NCI-H1694 (cell line): Measurements from ENCODE around the gene PLXNC1.

Experiments used
- DNase-seq: peaks from one replicate; lab custom pipeline; 2025; lab: John Stamatoyannopoulos, UW

Gene PLXNC1

GRCh38 chr12:94265539-94265938 is 117.2 kb downstream of the PLXNC1 start:
- DNase-seq, result no peak

GRCh38 chr12:94265966-94266745 is 117.8 kb downstream of the PLXNC1 start:
- no peak for DNase-seq

- no peak for DNase-seq
Observed at GRCh38 chr12:94266796-94267536, 118.6 kb downstream of the PLXNC1 start.

GRCh38 chr12:94267537-94267872 is 119.1 kb downstream of the PLXNC1 start:
- DNase-seq, result no peak

- DNase-seq, result no peak
Observed at GRCh38 chr12:94267921-94268471, 119.6 kb downstream of the PLXNC1 start.

GRCh38 chr12:94269316-94269999 is 121.1 kb downstream of the PLXNC1 start:
- DNase-seq, result no peak

- no peak for DNase-seq
Observed at GRCh38 chr12:94271351-94271750, 123.0 kb downstream of the PLXNC1 start.

- DNase-seq, result no peak
Observed at GRCh38 chr12:94272280-94272679, 123.9 kb downstream of the PLXNC1 start.

- DNase-seq, result no peak
Observed at GRCh38 chr12:94273272-94273671, 124.9 kb downstream of the PLXNC1 start.

GRCh38 chr12:94276725-94277124 is 128.3 kb downstream of the PLXNC1 start:
- no peak for DNase-seq

- no peak for DNase-seq
Observed at GRCh38 chr12:94277426-94278000, 129.1 kb downstream of the PLXNC1 start.

- DNase-seq, result no peak
Observed at GRCh38 chr12:94280063-94280462, 131.7 kb downstream of the PLXNC1 start.

- DNase-seq, result no peak
Observed at GRCh38 chr12:94282675-94283074, 134.3 kb downstream of the PLXNC1 start.

GRCh38 chr12:94284046-94284445 is 135.7 kb downstream of the PLXNC1 start:
- no peak for DNase-seq

- no peak for DNase-seq
Observed at GRCh38 chr12:94284859-94285258, 136.5 kb downstream of the PLXNC1 start.

GRCh38 chr12:94285943-94286582 is 137.7 kb downstream of the PLXNC1 start:
- DNase-seq, result no peak

GRCh38 chr12:94286583-94287244 is 138.3 kb downstream of the PLXNC1 start:
- no peak for DNase-seq

- DNase-seq, result no peak
Observed at GRCh38 chr12:94287245-94287628, 138.9 kb downstream of the PLXNC1 start.

- no peak for DNase-seq
Observed at GRCh38 chr12:94289461-94290312, 141.3 kb downstream of the PLXNC1 start.

- DNase-seq, result no peak
Observed at GRCh38 chr12:94290353-94290752, 142.0 kb downstream of the PLXNC1 start.
